Ureter (tissue), 1 donor: ENCODE results near the gene ADCK2. TPM values are rescaled to one million over a fixed set of nuclear protein-coding genes. Genes with fewer than 3 reads are reported as not detected.
"Not testable (repeated sequence)": the region's sequence is repeated elsewhere in the genome, so short reads cannot be mapped to it uniquely, and the experiment has no call there.

Experiments
- DNase-seq: peaks from one replicate; pipeline ENCODE4 v3.0.0-alpha.2; 2020; ENCODE audit warnings: low spot score
- total RNA-seq: library from RNA; stranded (reverse); gene quantifications from one replicate; pipeline ENCODE4 v1.2.4, GENCODE V29; 2023
- donor health status: DM: yes; HTN: yes; CAD: no.

Gene ADCK2
- total RNA-seq, 1 donor from 2014 or later: 28.9 TPM

DNA sequence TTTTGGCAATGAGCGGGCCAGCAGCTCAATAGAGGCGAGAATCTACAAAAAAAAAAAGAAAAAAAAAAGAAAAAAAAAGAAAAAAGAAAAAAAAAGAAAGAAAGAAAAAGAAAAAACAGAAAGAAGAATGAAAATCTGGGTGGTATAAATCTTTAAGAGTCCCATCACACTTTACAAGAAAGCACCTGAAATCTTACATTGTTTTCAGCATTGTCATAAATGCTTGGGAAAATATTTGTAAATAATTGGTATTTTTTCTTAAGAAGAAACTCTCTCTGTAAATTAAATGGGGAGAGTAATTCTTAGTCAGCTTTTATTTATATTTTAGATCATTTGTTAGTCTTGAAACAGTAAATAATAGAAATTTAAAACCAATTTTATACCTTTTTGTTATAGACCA lies 62.0 kb downstream of the ADCK2 start:
- DNase-seq: no peak

DNA sequence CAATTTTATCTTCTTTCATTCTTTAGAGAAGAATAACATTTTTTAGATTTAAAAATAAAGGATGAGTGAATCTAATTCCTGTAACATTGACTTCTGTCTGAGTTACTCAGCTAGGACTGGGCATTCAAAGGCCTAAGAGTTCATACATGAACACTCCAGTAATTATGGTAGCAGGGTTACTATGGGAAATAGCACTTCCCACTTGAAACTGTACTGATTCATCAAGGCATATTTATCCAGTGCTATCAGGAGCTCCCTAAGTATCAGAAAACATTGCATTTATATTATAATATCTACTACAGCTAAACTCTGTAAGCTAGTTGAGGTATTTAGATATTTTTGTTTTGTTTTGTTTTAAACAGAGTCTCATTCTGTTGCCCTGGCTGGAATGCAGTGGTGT lies 65.5 kb downstream of the ADCK2 start:
- DNase-seq: no peak

- not testable (repeated sequence) for DNase-seq
These were observed 70.5 kb downstream of the ADCK2 start for GRCh38 chr7:140743255-140743654.

DNA sequence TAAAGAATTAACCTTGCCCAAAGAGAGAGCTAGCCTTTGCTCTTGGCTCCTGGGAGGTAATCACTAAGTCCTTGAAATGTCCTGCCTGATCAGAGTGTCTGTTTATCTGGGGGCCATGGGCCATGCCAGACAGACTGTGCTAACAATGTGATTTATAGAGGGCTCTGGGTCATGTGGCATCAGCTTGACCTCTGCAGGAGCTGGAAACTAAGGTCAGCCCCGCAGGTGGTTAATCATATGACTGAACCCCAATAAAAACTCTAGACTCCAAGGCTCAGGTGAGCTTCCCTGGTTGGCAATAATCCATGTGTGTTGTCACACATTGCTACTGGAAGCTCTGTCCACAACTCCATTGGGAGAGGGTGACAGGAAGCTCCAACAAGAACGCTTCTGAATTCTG lies 71.3 kb downstream of the ADCK2 start:
- no peak for DNase-seq

Other genes starting within 250 kb of the ADCK2 start
- gene MKRN1, start 193.4 kb upstream of the ADCK2 start, total RNA-seq: 108 TPM
- gene DENND2A, start 32.1 kb upstream of the ADCK2 start, total RNA-seq: 14.9 TPM
- 180 TPM for gene NDUFB2, start 23.8 kb downstream of the ADCK2 start, total RNA-seq